Measurements from ENCODE around the gene METTL16. TPM values are rescaled to one million over a fixed set of nuclear protein-coding genes. Genes with fewer than 3 reads are reported as not detected.
A peak's percentile ranks its signal among the peaks of the same experiment; 100 is the strongest.

Gene METTL16
- total RNA-seq, 1 experiment from 2014 or later, result 54.1 TPM

GRCh38 chr17:2399572-2400473, 111.9 kb downstream of the METTL16 start (continued):
- TF ChIP-seq, protein P1, sequence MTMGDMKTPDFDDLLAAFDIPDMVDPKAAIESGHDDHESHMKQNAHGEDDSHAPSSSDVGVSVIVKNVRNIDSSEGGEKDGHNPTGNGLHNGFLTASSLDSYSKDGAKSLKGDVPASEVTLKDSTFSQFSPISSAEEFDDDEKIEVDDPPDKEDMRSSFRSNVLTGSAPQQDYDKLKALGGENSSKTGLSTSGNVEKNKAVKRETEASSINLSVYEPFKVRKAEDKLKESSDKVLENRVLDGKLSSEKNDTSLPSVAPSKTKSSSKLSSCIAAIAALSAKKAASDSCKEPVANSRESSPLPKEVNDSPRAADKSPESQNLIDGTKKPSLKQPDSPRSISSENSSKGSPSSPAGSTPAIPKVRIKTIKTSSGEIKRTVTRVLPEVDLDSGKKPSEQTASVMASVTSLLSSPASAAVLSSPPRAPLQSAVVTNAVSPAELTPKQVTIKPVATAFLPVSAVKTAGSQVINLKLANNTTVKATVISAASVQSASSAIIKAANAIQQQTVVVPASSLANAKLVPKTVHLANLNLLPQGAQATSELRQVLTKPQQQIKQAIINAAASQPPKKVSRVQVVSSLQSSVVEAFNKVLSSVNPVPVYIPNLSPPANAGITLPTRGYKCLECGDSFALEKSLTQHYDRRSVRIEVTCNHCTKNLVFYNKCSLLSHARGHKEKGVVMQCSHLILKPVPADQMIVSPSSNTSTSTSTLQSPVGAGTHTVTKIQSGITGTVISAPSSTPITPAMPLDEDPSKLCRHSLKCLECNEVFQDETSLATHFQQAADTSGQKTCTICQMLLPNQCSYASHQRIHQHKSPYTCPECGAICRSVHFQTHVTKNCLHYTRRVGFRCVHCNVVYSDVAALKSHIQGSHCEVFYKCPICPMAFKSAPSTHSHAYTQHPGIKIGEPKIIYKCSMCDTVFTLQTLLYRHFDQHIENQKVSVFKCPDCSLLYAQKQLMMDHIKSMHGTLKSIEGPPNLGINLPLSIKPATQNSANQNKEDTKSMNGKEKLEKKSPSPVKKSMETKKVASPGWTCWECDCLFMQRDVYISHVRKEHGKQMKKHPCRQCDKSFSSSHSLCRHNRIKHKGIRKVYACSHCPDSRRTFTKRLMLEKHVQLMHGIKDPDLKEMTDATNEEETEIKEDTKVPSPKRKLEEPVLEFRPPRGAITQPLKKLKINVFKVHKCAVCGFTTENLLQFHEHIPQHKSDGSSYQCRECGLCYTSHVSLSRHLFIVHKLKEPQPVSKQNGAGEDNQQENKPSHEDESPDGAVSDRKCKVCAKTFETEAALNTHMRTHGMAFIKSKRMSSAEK (CRISPR knock-in tag; IDR thresholded peaks at IDR 0.05; ENCODE audit: borderline replicate concordance), result no peak
- TF ChIP-seq TEAD4 (CRISPR knock-in tag; IDR thresholded peaks at IDR 0.05), result peak; percentile 78; the same call in 1 of the 2 replicates

DNA sequence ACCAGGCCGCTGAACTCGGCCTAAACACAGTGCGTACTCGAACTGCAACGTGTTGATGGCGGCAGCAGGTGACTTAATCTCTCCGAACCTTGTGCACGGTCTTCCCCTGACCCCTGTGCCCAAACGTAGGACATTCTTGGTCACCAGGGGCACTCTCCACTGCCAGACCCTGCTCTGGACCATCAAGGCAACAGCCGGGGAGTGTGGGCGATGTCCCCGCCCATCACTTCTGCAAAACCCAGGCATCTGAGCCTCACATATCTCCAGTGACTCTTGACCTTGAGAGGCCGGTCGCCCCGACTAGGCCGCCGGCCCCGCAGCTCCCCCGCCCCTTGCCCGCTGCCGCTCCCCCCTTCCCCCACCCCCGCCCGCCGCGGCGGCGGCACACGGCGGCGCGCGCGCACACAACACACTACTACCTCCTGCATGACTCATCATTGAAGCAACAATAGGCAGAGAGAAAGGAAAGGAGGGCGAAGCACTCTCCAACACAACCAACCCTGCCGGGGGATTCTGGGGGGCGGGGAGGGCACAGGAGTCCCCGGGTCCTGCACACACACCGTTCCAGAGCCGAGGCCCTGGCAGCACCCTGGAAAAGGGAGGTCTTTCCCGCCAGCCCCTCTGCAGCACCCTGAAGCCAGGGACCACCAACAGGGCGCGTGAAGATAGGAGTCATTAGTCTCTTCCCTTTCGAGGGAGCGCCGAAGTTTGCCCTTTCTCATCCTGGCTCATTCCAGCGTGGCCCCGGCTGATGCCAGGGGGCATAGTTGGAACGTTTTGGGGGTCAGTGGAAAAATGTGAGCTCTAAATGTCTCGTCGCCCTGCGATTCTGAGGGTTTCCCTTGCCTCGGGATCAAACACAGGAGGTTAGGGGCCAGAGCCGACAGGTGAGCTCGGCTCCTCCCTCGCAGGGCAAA, 112.8 kb downstream of the METTL16 start:
- Mint-ChIP-seq H3K9me3 (no peaks in the 10 kb centered on the region), H3K4me1 (peaks cover 42% of the 10 kb centered on the region), H3K27me3 (ENCODE audit: low read depth) (0 out of 2 replicates have a peak, but pooled peaks cover 5% of the 10 kb centered on the region), H3K36me3 (no peaks in the 10 kb centered on the region), H3K27ac (peak overlapping the region; percentile 100), H3K4me3 (peak overlapping the region; percentile 95)
- DNase-seq (ENCODE audit: low spot score) (peak; percentile 58), ATAC-seq (peak; percentile 4)
- POLR2A ChIA-PET, result interaction anchor here (1.1 to 2.8 kb wide), 5 partner anchors 14 to 62 kb away, joined by 5 to 12 read pairs (median 6); partner anchors contain the start of genes SGSM2 and TSR1
- CTCF ChIA-PET, result interaction anchor here (0.6 to 7.0 kb wide), 8 partner anchors 11 to 51 kb away, joined by 3 to 60 read pairs (median 5); no protein-coding TSS in a partner anchor
- TF ChIP-seq TP53 (CRISPR knock-in tag; IDR thresholded peaks at IDR 0.05), result no peak
- no peak for TF ChIP-seq E2F5 (CRISPR knock-in tag; IDR thresholded peaks at IDR 0.05)
- TF ChIP-seq ERG (CRISPR knock-in tag; IDR thresholded peaks at IDR 0.05), result no peak
- TF ChIP-seq ELF4 (CRISPR knock-in tag; IDR thresholded peaks at IDR 0.05; ENCODE audit: low read depth), result no peak
- no peak for TF ChIP-seq MXD4 (CRISPR knock-in tag; IDR thresholded peaks at IDR 0.05; ENCODE audit: borderline replicate concordance)
- TF ChIP-seq ZNF232 (CRISPR knock-in tag; IDR thresholded peaks at IDR 0.05), result no peak
- TF ChIP-seq FOXK1 (CRISPR knock-in tag; IDR thresholded peaks at IDR 0.05), result 0 out of 2 replicates have a peak, but pooled peaks have one; percentile 14
- no peak for TF ChIP-seq TEAD4 (CRISPR knock-in tag; IDR thresholded peaks at IDR 0.05)
- no peak for TF ChIP-seq ZNF512 (CRISPR knock-in tag; IDR thresholded peaks at IDR 0.05; ENCODE audit: borderline replicate concordance)
- no peak for TF ChIP-seq MLX (CRISPR knock-in tag; IDR thresholded peaks at IDR 0.05)
- no peak for TF ChIP-seq TCF7 (CRISPR knock-in tag; IDR thresholded peaks at IDR 0.05; ENCODE audit: low read depth)
- no peak for TF ChIP-seq PREB (CRISPR knock-in tag; IDR thresholded peaks at IDR 0.05; ENCODE audit: borderline replicate concordance)
- TF ChIP-seq, protein P2, sequence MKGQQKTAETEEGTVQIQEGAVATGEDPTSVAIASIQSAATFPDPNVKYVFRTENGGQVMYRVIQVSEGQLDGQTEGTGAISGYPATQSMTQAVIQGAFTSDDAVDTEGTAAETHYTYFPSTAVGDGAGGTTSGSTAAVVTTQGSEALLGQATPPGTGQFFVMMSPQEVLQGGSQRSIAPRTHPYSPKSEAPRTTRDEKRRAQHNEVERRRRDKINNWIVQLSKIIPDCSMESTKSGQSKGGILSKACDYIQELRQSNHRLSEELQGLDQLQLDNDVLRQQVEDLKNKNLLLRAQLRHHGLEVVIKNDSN (CRISPR knock-in tag; IDR thresholded peaks at IDR 0.05), result no peak
- no peak for TF ChIP-seq PRDM15 (CRISPR knock-in tag; IDR thresholded peaks at IDR 0.05)
- TF ChIP-seq MYBL2 (CRISPR knock-in tag; IDR thresholded peaks at IDR 0.05), result 0 out of 2 replicates have a peak, but pooled peaks have one; percentile 9
